ENCODE measurements around the gene MGAT5.

MGAT5 gene

DNA sequence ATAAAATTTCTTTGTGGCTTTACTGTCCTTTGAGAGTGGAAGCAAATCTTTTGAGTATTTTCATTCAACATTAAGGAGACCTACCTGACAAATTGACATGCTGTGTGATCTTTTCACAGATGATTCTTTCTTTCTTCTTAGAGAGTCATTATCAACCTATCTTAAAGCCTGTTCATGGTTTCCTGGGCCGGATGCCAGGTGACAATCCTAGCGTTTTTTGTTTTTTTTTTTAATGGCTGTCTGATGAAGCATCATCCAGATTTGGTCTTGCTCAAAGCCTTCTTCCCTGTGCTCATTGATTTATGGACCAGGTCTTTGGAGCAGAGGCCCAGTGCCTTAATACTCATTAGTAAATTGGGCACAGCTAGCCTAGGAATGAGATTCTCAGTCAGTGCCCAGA is 9.8 kb upstream of the MGAT5 start:
- TF ChIP-seq, protein P1, sequence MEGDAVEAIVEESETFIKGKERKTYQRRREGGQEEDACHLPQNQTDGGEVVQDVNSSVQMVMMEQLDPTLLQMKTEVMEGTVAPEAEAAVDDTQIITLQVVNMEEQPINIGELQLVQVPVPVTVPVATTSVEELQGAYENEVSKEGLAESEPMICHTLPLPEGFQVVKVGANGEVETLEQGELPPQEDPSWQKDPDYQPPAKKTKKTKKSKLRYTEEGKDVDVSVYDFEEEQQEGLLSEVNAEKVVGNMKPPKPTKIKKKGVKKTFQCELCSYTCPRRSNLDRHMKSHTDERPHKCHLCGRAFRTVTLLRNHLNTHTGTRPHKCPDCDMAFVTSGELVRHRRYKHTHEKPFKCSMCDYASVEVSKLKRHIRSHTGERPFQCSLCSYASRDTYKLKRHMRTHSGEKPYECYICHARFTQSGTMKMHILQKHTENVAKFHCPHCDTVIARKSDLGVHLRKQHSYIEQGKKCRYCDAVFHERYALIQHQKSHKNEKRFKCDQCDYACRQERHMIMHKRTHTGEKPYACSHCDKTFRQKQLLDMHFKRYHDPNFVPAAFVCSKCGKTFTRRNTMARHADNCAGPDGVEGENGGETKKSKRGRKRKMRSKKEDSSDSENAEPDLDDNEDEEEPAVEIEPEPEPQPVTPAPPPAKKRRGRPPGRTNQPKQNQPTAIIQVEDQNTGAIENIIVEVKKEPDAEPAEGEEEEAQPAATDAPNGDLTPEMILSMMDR (IDR thresholded peaks at IDR 0.05; ENCODE audit: insufficient read depth, low read depth, low read length, missing control alignments), result no peak
- no peak for DNase-seq (ENCODE audit: low read depth)
- H3K4me3 ChIP-seq (ENCODE audit: low read length), result no peak overlapping the region

- H3K4me3 ChIP-seq (ENCODE audit: low read length), result no peak overlapping the region
- TF ChIP-seq, protein P1 (IDR thresholded peaks at IDR 0.05; ENCODE audit: insufficient read depth, low read depth, low read length, missing control alignments), result no peak
- peak; percentile 42 for DNase-seq (ENCODE audit: low read depth)
Observed at GRCh38 chr2:134244587-134244986, 9.3 kb upstream of the MGAT5 start.

- peak; percentile 72 for DNase-seq (ENCODE audit: low read depth)
- H3K4me3 ChIP-seq (ENCODE audit: low read length), result no peak overlapping the region
- TF ChIP-seq, protein P1 (IDR thresholded peaks at IDR 0.05; ENCODE audit: insufficient read depth, low read depth, low read length, missing control alignments), result peak; percentile 91
Observed at GRCh38 chr2:134245340-134245984, 8.4 kb upstream of the MGAT5 start.

GRCh38 chr2:134246154-134246874 is 7.6 kb upstream of the MGAT5 start:
- DNase-seq (ENCODE audit: low read depth), result no peak
- TF ChIP-seq, protein P1 (IDR thresholded peaks at IDR 0.05; ENCODE audit: insufficient read depth, low read depth, low read length, missing control alignments), result no peak
- no peak overlapping the region for H3K4me3 ChIP-seq (ENCODE audit: low read length)

DNA sequence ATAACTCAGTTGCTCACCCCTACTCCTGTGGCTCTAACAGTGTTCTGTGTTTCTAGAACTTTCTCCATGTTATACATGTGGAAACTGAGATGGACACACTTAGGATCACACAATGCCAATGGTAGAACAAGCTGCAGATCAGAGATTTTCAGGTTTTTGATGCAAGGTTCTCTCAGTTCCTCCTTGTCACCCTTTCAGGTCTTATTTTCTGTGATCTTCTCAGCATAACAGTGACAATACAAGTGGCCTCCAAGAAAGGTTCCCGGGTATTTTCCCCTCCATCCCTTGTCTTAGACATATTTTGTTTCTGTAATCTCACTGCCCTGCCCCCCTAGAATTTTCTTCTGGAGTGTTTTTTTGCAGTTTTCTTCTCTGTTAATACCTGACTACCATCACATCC is 6.2 kb upstream of the MGAT5 start:
- H3K4me3 ChIP-seq (ENCODE audit: low read length), result no peak overlapping the region
- DNase-seq (ENCODE audit: low read depth), result no peak
- TF ChIP-seq, protein P1 (IDR thresholded peaks at IDR 0.05; ENCODE audit: insufficient read depth, low read depth, low read length, missing control alignments), result no peak

DNA sequence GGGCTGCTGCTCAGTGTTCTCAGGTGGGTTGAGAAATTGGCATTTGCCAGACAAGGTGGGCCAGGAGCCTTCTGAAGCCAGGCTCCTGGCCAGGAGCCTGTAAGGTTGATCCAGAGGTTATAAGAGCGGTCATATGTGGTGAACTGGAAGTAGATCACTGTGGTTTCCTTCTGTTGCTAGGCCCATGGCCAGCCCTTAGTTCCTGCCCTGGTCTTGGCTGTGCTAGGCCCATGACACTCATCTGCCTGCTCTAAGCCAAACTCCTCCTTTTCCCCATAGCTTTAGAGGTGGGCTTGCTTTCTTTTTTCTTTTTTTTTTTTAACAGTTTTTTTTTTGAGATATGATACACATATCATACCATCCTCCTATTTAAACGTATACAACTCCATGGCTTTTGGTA is 5.0 kb upstream of the MGAT5 start:
- H3K4me3 ChIP-seq (ENCODE audit: low read length), result no peak overlapping the region
- TF ChIP-seq, protein P1 (IDR thresholded peaks at IDR 0.05; ENCODE audit: insufficient read depth, low read depth, low read length, missing control alignments), result no peak
- DNase-seq (ENCODE audit: low read depth), result no peak

Data from epithelial cell of esophagus (primary cell).